GM12878 (cell line): ENCODE results near the gene TTC32.

ENCODE experiments used
- EZH2 ChIP-seq: IDR thresholded peaks from 2 replicates; pipeline ENCODE4 v1.6.1; 2012; ENCODE audit warnings: low read depth, mild to moderate bottlenecking, control low read depth, inconsistent platforms, low read length, borderline replicate concordance; ENCODE audit not compliant: control insufficient read depth
- KDM1A ChIP-seq: fragments of 200-600 bp; sonication (generic); IDR thresholded peaks from 2 replicates; pipeline ENCODE4 v1.6.1; 2016; ENCODE audit warnings: borderline replicate concordance
- POLR2A ChIP-seq: IDR thresholded peaks from 2 replicates; pipeline ENCODE4 v1.6.1; 2011; ENCODE audit warnings: low read depth, mild to moderate bottlenecking, low read length
- TF ChIP-seq, protein P1 (sequence below), 3 experiments: IDR thresholded peaks in 2 of 3; conservative IDR thresholded peaks in 1 of 3; 2 replicates each; pipeline ENCODE4 v1.5.1; 2011; ENCODE audit warnings: low read depth in 3 of 3, low read length in 3 of 3, mild to moderate bottlenecking in 3 of 3, control low read depth in 2 of 3, moderate library complexity in 2 of 3, inconsistent platforms in 1 of 3, mixed read lengths in 1 of 3; ENCODE audit not compliant: control insufficient read depth in 2 of 3, insufficient read depth in 1 of 3; ENCODE audit errors: extremely low read depth in 1 of 3

DNA sequence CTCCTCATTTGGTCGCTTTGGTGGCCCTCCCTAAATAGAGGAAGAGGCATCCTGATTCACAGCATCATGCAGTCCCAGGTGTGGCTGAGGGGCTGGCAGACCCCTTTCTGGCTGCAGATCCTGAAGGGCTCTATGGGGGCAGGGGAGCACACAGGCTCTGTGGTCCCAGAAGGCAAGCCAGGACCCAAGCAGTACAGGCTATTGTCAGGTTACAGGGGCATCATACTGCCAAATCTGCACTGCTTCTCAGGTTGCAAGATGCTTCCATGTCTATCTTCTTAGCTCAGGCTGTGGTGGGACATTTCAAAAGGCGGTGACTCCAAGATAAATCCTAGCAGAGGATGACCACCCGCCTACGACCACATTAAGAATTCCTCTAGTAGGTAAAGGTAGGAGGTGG, 54.3 kb downstream of the TTC32 start:
- TF ChIP-seq KDM1A = no peak
- no peak for TF ChIP-seq EZH2
- no peak for TF ChIP-seq POLR2A
- TF ChIP-seq, protein P1, sequence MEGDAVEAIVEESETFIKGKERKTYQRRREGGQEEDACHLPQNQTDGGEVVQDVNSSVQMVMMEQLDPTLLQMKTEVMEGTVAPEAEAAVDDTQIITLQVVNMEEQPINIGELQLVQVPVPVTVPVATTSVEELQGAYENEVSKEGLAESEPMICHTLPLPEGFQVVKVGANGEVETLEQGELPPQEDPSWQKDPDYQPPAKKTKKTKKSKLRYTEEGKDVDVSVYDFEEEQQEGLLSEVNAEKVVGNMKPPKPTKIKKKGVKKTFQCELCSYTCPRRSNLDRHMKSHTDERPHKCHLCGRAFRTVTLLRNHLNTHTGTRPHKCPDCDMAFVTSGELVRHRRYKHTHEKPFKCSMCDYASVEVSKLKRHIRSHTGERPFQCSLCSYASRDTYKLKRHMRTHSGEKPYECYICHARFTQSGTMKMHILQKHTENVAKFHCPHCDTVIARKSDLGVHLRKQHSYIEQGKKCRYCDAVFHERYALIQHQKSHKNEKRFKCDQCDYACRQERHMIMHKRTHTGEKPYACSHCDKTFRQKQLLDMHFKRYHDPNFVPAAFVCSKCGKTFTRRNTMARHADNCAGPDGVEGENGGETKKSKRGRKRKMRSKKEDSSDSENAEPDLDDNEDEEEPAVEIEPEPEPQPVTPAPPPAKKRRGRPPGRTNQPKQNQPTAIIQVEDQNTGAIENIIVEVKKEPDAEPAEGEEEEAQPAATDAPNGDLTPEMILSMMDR (IDR thresholded peaks at IDR 0.05 in 2 of 3, conservative IDR thresholded peaks at IDR 0.05 in 1 of 3; ENCODE audit: control insufficient read depth in 2 of 3, extremely low read depth in 1 of 3, insufficient read depth in 1 of 3, low read depth in 3 of 3, low read length in 3 of 3) = no peak
